ENCODE results near the gene NMUR2.

Gene NMUR2

GRCh38 chr5:152367554-152367953 lies 37.5 kb downstream of the NMUR2 start:
- no peaks in the 10 kb centered on the region for H3K9me3 ChIP-seq (ENCODE audit: low read length)
- H3K4me3 ChIP-seq (ENCODE audit: low read depth in 1 of 2, low read length in 2 of 2) = no peak overlapping the region
- H3K27ac ChIP-seq (ENCODE audit: low read depth, low read length) = no peak overlapping the region
- H3K9ac ChIP-seq (ENCODE audit: low read length) = no peak overlapping the region
- no peaks in the 10 kb centered on the region for H3K4me1 ChIP-seq (ENCODE audit: insufficient read depth, low read length)
- no peaks in the 10 kb centered on the region for H3K36me3 ChIP-seq (ENCODE audit: insufficient read depth, low read length)
- no peaks in the 10 kb centered on the region for H3K27me3 ChIP-seq (ENCODE audit: control insufficient read depth in 1 of 2, insufficient read depth in 2 of 2, low read length in 2 of 2)

- no peaks in the 10 kb centered on the region for H3K9me3 ChIP-seq (ENCODE audit: low read length)
- no peaks in the 10 kb centered on the region for H3K4me1 ChIP-seq (ENCODE audit: insufficient read depth, low read length)
- H3K36me3 ChIP-seq (ENCODE audit: insufficient read depth, low read length) = no peaks in the 10 kb centered on the region
- no peak overlapping the region for H3K27ac ChIP-seq (ENCODE audit: low read depth, low read length)
- no peak overlapping the region for H3K4me3 ChIP-seq (ENCODE audit: low read depth in 1 of 2, low read length in 2 of 2)
- H3K27me3 ChIP-seq (ENCODE audit: control insufficient read depth in 1 of 2, insufficient read depth in 2 of 2, low read length in 2 of 2) = no peaks in the 10 kb centered on the region
- no peak overlapping the region for H3K9ac ChIP-seq (ENCODE audit: low read length)
These were observed 38.4 kb downstream of the NMUR2 start for GRCh38 chr5:152366716-152367115.

GRCh38 chr5:152364899-152365298 lies 40.2 kb downstream of the NMUR2 start:
- Histone ChIP-seq H3K36me3 (ENCODE audit: insufficient read depth, low read length) (no peaks in the 10 kb centered on the region), H3K4me3 (ENCODE audit: low read depth in 1 of 2, low read length in 2 of 2) (no peak overlapping the region), H3K4me1 (ENCODE audit: insufficient read depth, low read length) (no peaks in the 10 kb centered on the region), H3K27ac (ENCODE audit: low read depth, low read length) (no peak overlapping the region), H3K9me3 (ENCODE audit: low read length) (no peaks in the 10 kb centered on the region), H3K27me3 (ENCODE audit: control insufficient read depth in 1 of 2, insufficient read depth in 2 of 2, low read length in 2 of 2) (no peaks in the 10 kb centered on the region), H3K9ac (ENCODE audit: low read length) (no peak overlapping the region)

GRCh38 chr5:152364172-152364571 lies 40.9 kb downstream of the NMUR2 start:
- Histone ChIP-seq H3K36me3 (ENCODE audit: insufficient read depth, low read length) (no peaks in the 10 kb centered on the region), H3K27me3 (ENCODE audit: control insufficient read depth in 1 of 2, insufficient read depth in 2 of 2, low read length in 2 of 2) (no peaks in the 10 kb centered on the region), H3K9me3 (ENCODE audit: low read length) (no peaks in the 10 kb centered on the region), H3K9ac (ENCODE audit: low read length) (no peak overlapping the region), H3K27ac (ENCODE audit: low read depth, low read length) (no peak overlapping the region), H3K4me3 (ENCODE audit: low read depth in 1 of 2, low read length in 2 of 2) (no peak overlapping the region), H3K4me1 (ENCODE audit: insufficient read depth, low read length) (no peaks in the 10 kb centered on the region)

GRCh38 chr5:152358861-152359568 lies 46.1 kb downstream of the NMUR2 start:
- no peaks in the 10 kb centered on the region for H3K27me3 ChIP-seq (ENCODE audit: control insufficient read depth in 1 of 2, insufficient read depth in 2 of 2, low read length in 2 of 2)
- H3K4me3 ChIP-seq (ENCODE audit: low read depth in 1 of 2, low read length in 2 of 2) = no peak overlapping the region

GRCh38 chr5:152356506-152356905 lies 48.6 kb downstream of the NMUR2 start:
- no peak overlapping the region for H3K27ac ChIP-seq (ENCODE audit: low read depth, low read length)
- no peaks in the 10 kb centered on the region for H3K9me3 ChIP-seq (ENCODE audit: low read length)
- no peaks in the 10 kb centered on the region for H3K27me3 ChIP-seq (ENCODE audit: control insufficient read depth in 1 of 2, insufficient read depth in 2 of 2, low read length in 2 of 2)
- no peak overlapping the region for H3K4me3 ChIP-seq (ENCODE audit: low read depth in 1 of 2, low read length in 2 of 2)
- H3K36me3 ChIP-seq (ENCODE audit: insufficient read depth, low read length) = no peaks in the 10 kb centered on the region
- no peaks in the 10 kb centered on the region for H3K4me1 ChIP-seq (ENCODE audit: insufficient read depth, low read length)
- H3K9ac ChIP-seq (ENCODE audit: low read length) = no peak overlapping the region

More at GRCh38 chr5:152358861-152359568, 46.1 kb downstream of the NMUR2 start:
- Histone ChIP-seq H3K36me3 (ENCODE audit: insufficient read depth, low read length) (no peaks in the 10 kb centered on the region), H3K27ac (ENCODE audit: low read depth, low read length) (no peak overlapping the region), H3K9ac (ENCODE audit: low read length) (no peak overlapping the region), H3K4me1 (ENCODE audit: insufficient read depth, low read length) (no peaks in the 10 kb centered on the region), H3K9me3 (ENCODE audit: low read length) (no peaks in the 10 kb centered on the region)

- H3K27ac ChIP-seq (ENCODE audit: low read depth, low read length) = no peak overlapping the region
- no peaks in the 10 kb centered on the region for H3K27me3 ChIP-seq (ENCODE audit: control insufficient read depth in 1 of 2, insufficient read depth in 2 of 2, low read length in 2 of 2)
- no peak overlapping the region for H3K9ac ChIP-seq (ENCODE audit: low read length)
- no peaks in the 10 kb centered on the region for H3K9me3 ChIP-seq (ENCODE audit: low read length)
- H3K36me3 ChIP-seq (ENCODE audit: insufficient read depth, low read length) = no peaks in the 10 kb centered on the region
- H3K4me1 ChIP-seq (ENCODE audit: insufficient read depth, low read length) = no peaks in the 10 kb centered on the region
- H3K4me3 ChIP-seq (ENCODE audit: low read depth in 1 of 2, low read length in 2 of 2) = no peak overlapping the region
These were observed 50.0 kb downstream of the NMUR2 start for GRCh38 chr5:152355061-152355460.

GRCh38 chr5:152353001-152353400 lies 52.1 kb downstream of the NMUR2 start:
- Histone ChIP-seq H3K9ac (ENCODE audit: low read length) (no peak overlapping the region), H3K4me1 (ENCODE audit: insufficient read depth, low read length) (no peaks in the 10 kb centered on the region), H3K4me3 (ENCODE audit: low read depth in 1 of 2, low read length in 2 of 2) (no peak overlapping the region), H3K36me3 (ENCODE audit: insufficient read depth, low read length) (no peaks in the 10 kb centered on the region), H3K27me3 (ENCODE audit: control insufficient read depth in 1 of 2, insufficient read depth in 2 of 2, low read length in 2 of 2) (no peaks in the 10 kb centered on the region), H3K9me3 (ENCODE audit: low read length) (no peaks in the 10 kb centered on the region), H3K27ac (ENCODE audit: low read depth, low read length) (no peak overlapping the region)

GRCh38 chr5:152349683-152350526 lies 55.2 kb downstream of the NMUR2 start:
- Histone ChIP-seq H3K4me1 (ENCODE audit: insufficient read depth, low read length) (no peaks in the 10 kb centered on the region), H3K9me3 (ENCODE audit: low read length) (no peaks in the 10 kb centered on the region), H3K4me3 (ENCODE audit: low read depth in 1 of 2, low read length in 2 of 2) (no peak overlapping the region), H3K27ac (ENCODE audit: low read depth, low read length) (no peak overlapping the region), H3K27me3 (ENCODE audit: control insufficient read depth in 1 of 2, insufficient read depth in 2 of 2, low read length in 2 of 2) (no peaks in the 10 kb centered on the region), H3K9ac (ENCODE audit: low read length) (no peak overlapping the region), H3K36me3 (ENCODE audit: insufficient read depth, low read length) (no peaks in the 10 kb centered on the region)
